CD4-positive, alpha-beta T cell treated with Interferon alpha-2 for 1 hour (primary cell): ENCODE data around the gene FXR2.

Experiments used
- DNase-seq, 2 donors: peaks; one replicate each; pipeline ENCODE4 v3.0.0-alpha.2; 2020 to 2022

FXR2 gene

DNA sequence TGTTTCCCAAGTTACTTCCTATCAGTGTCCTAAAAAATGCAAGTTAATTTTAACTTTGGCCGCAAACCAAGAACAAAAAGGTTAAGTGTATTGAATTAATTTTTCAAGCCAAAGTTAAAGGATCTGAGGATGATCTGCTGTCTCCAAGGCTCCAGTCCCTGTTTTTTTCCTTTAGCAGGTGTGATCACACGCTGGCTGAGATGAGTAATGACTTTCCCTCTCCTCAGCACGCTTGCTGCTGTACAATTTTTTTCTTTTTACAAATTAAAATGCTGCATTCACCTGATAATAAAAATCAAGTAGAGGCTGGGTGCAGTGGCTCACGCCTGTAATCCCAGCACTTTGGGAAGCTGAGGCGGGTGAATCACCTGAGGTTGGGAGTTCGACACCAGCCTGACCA is 69.8 kb downstream of the FXR2 start:
- no peak for DNase-seq
